ENCODE data around the gene ENPP1.

The ENPP1 gene

DNA sequence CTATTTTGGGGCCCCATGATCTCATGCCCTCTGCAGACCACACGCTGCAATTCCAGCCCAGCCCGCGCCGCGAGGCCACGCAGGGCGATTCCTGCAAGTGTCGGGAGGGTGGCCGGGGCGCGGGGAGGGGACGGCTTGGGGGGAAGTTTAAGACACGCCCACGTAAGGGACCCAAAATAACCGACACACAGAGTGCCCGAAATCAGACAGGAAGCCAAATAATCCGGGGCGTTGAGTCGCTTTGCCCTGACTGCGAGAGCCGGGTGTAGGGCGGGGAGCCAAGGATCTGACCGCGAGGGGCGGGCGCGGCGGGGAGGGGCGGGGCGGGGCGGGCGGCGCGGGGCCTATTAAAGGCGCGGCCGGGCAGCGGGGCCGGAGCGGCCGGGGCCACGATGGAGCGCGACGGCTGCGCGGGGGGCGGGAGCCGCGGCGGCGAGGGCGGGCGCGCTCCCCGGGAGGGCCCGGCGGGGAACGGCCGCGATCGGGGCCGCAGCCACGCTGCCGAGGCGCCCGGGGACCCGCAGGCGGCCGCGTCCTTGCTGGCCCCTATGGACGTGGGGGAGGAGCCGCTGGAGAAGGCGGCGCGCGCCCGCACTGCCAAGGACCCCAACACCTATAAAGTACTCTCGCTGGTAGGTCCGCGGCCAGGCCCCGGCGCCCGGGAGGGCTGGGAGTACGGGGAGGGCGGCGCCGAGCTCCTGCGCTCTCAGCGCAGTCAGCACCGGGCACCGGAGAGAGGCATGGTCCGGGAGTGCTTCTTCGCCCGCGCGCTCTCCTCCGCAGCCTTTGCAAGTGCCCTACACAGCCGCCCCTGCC, at the start of gene ENPP1:
ENPP1 (plus strand) TSS at position 377 of the 816 bp plus-strand sequence; CDS start at position 393, 16 bp downstream.
- in situ Hi-C loops (cut with MboI; ENCODE audit: low pct_unique_long_range_greater_than_20kb, low sequenced_read_pairs): no loop called here
- peak; percentile 37 for DNase-seq

DNA sequence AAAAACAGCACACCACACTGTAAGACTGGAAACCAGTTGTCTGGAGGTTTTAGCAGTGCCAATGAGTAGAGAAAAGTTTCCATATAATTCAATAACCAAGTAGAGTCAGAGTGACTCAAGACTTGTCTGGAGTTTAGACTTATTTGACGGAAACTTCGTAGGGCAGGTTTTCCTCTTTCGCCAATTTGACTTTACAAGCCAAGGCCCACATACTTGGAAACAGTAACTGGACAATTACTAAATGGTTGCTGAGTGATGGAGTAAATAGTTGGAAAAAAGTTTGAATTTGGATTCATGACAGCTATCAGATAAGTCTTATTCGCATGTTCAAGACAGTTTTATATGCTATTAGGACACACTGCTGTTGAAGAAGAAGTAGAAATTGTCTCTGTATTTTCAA, 48.9 kb upstream of the ENPP1 start:
- in situ Hi-C loops (cut with MboI; ENCODE audit: low pct_unique_long_range_greater_than_20kb, low sequenced_read_pairs): no loop called here
- no peak for DNase-seq

DNA sequence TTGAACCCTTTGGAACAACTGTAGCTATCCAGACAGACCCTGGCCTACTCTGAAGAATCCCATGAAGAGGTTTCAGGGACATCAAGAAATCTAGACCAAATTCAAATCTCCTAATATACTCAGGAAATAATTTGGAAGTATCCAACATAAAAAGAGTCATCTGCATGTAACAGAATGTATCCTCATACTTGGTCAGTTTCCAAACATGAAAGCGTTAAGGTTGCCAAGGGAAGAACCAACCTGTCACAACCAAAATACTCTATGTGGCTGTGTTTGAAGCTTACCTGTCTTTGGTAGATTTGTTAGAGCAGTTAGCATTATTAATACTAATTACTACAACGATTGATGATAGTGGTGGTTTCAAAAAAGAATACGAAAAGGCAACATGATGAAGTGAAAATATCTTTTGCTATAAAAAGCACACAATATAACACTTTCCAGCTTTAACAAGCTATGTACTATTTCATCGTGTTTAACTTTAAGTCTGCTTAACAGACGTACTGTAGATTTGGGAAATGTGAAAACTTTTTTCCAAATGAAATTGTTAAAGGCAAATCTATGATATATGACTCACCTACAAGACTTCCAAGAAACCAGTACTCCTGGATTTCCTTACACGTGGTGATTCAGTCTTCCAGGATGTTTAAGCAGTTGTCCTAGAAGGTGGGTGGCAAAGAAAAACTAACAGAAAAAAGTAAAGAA, 46.6 kb upstream of the ENPP1 start:
- in situ Hi-C loops (cut with MboI; ENCODE audit: low pct_unique_long_range_greater_than_20kb, low sequenced_read_pairs): no loop called here
- DNase-seq: no peak

- in situ Hi-C loops (cut with MboI; ENCODE audit: low pct_unique_long_range_greater_than_20kb, low sequenced_read_pairs): no loop called here
- DNase-seq: no peak
Observed at GRCh38 chr6:131761762-131762067, 46.1 kb upstream of the ENPP1 start.

DNA sequence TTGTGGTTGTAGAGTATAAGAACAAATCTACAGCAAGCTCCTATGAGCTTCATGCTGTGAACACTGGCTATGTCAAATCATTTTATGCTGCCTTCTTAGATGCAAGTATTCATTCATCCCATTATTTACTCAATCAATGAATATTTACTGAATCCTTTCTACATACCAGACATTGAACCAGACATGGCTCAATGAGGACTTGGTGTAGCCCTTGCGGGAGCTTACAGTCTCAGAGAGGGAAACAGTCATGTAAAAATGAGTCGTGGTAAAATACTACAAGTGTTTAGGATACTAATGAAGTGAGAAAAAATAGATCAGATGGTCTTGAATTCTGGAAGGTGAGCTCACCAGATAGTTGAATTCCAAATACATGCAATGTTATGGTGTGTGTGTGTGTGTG, 44.8 kb upstream of the ENPP1 start:
- no peak for DNase-seq
- in situ Hi-C loops (cut with MboI; ENCODE audit: low pct_unique_long_range_greater_than_20kb, low sequenced_read_pairs): no loop called here

DNA sequence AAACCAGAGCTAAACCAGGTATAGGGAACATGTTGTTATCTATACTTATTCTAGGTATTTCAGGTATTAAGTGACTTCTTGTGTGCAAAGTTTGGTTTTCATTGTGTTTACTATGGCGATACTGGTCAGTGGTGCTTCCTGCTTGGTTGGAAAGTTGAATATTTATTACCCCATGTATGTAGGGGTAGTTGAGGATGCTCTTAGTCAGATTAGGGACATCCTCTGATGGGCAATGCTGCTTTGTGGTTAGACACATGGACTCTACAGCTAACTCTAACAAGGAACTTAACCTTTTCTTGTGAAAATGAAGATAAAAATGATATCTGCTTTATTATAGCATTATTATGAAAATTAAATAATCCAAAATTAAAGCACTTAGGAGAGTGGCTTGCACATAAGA, 44.1 kb upstream of the ENPP1 start:
- in situ Hi-C loops (cut with MboI; ENCODE audit: low pct_unique_long_range_greater_than_20kb, low sequenced_read_pairs): no loop called here
- no peak for DNase-seq

DNA sequence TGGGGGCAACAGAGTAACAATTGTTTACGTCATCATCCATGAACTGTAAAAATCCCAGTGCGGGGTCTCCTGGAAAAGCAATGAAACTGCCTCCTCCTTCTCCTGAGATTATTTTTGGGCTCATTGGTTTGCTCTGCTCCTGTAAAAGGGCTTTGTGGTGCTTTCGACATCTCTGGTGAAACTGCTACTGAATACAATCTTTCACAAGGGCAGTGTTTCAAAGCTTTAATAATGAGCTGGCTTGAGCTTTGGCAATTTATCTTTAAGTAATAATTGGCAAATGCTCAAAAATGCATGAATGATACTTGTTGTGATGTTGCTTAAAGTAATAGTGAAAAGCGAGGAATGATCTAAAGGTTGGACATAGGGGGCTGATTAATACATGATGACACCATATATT, 43.5 kb upstream of the ENPP1 start:
- in situ Hi-C loops (cut with MboI; ENCODE audit: low pct_unique_long_range_greater_than_20kb, low sequenced_read_pairs): no loop called here
- DNase-seq: no peak

DNA sequence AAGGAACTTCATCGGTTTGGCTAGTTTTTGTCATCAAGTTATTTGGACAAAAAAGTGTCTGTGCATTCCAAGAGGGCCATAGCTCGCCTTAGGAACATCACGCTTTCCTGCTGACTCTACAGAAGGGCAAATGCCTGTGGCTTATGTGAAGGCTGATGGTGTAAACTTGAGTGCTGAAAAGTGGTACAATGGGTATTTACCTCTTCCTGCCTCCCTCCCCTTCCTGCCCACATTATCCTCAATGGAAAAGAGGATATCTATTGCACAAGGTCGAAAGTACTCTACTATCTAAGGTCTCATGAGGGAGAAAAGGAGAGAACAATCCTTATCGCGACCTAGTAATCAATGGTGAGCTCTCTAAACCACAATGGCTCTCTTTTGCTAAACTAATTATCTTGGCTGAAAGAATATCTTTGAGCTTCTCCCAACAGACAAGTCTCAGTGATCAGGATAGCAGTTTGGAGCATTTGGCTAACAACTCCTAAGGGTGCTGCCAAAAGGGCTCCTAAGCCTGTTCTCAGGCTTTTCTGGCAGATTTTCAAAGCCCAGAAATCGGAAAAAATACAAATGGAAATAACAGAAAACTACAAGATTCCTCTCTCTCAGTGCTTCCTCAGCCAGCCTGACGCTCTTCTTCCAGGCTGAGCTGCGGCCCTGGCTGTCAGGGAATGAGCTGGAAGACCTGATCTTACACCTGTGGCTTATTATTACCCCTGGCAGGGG, 42.6 kb upstream of the ENPP1 start:
- in situ Hi-C loops (cut with MboI; ENCODE audit: low pct_unique_long_range_greater_than_20kb, low sequenced_read_pairs): no loop called here
- DNase-seq: no peak

DNA sequence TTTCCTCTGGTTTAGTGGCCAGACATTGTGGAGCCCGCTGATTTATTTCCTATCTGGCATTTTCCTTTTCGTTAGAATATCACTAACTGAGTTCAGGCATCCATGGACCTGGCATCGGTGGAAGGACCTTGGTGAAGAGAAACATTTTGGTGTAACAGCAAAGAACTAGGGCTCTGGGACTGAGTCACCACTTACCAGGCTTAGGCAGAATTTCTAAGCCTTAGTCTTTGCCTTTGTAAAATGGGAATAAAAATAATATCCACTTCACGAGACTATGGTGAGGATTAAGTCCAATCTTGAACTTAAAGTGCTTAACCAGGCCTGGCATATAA, 42.0 kb upstream of the ENPP1 start:
- DNase-seq: no peak
- in situ Hi-C loops (cut with MboI; ENCODE audit: low pct_unique_long_range_greater_than_20kb, low sequenced_read_pairs): no loop called here

DNA sequence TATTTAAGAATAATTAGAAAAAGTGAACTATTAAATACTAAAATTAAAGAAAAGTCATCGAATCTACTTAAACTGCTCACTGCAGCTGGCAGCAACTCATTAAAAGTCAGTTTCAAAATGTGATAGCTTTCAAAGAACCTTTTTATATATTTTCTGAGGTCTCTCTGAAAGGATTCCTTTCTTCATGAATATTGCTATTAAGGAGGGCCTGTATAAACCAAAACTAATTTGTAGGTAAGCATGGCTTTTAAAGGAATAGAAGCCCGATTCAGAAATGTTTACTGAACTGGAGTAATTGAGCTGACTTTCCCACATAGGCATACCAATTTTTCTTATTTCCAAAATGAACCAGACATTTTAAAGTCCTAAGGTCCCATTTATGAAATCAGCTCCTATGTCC, 41.2 kb upstream of the ENPP1 start:
- in situ Hi-C loops (cut with MboI; ENCODE audit: low pct_unique_long_range_greater_than_20kb, low sequenced_read_pairs): no loop called here
- no peak for DNase-seq

DNA sequence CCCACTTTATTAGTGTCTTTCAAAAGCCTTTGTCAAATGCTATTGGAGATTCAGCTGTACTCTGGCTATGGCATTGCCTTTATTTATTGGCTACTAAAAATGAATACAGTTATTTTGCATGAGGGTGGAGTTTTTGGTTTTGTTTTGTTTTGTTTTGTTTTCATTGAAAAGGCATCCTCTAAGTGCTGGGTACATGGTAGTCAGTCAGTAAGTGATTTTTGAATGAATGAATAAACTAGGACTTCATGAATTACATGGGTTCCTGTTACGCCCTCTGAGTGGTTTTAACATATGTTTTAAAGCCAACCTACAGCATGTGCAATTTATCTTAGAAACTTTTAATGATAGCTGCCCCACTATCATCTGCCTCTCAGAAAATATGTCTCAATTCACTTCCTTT, 38.9 kb upstream of the ENPP1 start:
- in situ Hi-C loops (cut with MboI; ENCODE audit: low pct_unique_long_range_greater_than_20kb, low sequenced_read_pairs): no loop called here
- DNase-seq: no peak

DNA sequence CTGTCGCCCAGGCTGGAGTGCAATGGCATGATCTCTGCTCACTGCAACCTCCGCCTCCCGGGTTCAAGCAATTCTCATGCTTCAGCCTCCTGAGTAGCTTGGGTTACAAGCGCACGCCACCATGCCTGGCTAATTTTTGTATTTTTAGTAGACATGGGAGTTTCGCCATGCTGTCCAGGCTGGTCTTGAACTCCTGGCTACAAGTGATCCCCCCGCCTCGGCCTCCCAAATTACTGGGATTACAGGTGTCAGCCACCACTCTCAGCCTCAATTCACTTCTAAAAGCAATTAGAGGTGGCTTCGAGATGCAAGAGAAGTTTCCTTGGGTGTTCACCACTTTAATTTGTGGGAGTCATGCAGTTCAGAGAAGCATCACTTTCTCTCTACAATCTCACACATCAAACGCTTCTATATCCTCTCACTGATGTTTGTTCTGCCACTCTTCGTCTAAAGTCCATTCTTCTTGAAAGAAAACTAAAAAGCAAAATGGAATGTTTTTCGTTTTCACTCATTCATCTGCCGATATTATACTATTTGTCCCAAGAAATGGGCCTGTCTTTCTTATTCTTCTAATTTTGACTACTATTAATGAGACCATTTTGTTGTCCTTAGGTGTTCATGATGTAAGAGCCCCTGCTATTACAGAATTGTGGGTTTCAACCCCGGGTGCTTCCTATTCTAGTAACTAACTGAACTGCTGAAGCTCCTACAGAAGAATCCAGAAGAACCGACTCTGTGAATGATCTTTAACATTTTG, 38.3 kb upstream of the ENPP1 start:
- in situ Hi-C loops (cut with MboI; ENCODE audit: low pct_unique_long_range_greater_than_20kb, low sequenced_read_pairs): no loop called here
- no peak for DNase-seq

DNA sequence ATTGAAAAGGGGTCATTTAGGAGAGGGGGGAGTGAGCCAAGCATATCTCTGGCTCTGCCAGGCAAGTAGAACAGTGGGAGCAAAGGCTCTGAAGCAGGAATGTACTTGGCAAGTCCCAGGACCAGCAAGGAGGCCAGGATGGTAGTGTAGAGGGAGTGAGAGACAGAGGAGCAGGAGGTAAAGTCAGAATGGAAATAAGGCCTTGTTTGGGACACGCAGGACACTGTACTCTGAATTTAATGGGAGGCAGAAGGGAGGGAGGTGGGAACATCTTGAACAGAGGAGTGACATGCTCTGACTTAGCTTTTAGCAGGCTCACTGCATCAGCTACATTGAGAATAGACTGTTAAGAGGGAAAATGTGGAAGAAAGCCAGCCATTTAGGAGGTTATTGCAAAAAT, 37.0 kb upstream of the ENPP1 start:
- in situ Hi-C loops (cut with MboI; ENCODE audit: low pct_unique_long_range_greater_than_20kb, low sequenced_read_pairs): no loop called here
- DNase-seq: no peak

DNA sequence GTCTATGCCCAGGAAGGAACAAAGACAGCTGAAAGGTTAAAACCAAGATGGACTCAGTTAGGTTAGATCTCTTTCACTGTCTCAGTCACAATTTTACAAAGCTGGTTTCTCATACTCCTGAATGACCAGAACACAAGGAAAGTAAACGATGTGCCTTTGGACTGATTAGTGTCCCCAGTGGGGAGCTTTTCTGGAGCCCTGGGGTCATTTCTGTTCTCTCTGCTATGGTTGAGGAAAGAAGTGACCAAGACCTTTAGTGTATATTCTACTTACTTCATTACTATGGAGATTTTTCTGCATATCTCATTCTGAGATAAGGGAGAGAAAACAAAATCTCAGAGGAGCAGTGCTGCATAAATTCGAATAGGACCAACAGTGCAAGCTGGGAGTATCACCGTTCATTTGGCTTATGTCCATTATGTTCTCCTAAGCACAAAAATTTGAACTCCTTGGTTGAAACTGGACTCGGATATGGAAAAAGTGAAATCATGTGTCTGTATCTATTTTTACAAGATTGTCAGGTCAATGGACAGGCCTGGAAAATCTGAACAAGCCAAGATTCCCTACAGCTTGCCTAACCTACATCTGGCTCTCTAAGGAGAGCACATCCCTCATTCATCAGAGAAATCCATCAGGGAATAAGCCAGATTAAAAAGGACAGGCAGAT, 34.4 kb upstream of the ENPP1 start:
- in situ Hi-C loops (cut with MboI; ENCODE audit: low pct_unique_long_range_greater_than_20kb, low sequenced_read_pairs): no loop called here
- no peak for DNase-seq

GRCh38 chr6:131775886-131776285, 31.9 kb upstream of the ENPP1 start:
- DNase-seq: no peak
- in situ Hi-C loops (cut with MboI; ENCODE audit: low pct_unique_long_range_greater_than_20kb, low sequenced_read_pairs): no loop called here

GRCh38 chr6:131776985-131777384, 30.8 kb upstream of the ENPP1 start:
- DNase-seq: no peak
- in situ Hi-C loops (cut with MboI; ENCODE audit: low pct_unique_long_range_greater_than_20kb, low sequenced_read_pairs): no loop called here

DNA sequence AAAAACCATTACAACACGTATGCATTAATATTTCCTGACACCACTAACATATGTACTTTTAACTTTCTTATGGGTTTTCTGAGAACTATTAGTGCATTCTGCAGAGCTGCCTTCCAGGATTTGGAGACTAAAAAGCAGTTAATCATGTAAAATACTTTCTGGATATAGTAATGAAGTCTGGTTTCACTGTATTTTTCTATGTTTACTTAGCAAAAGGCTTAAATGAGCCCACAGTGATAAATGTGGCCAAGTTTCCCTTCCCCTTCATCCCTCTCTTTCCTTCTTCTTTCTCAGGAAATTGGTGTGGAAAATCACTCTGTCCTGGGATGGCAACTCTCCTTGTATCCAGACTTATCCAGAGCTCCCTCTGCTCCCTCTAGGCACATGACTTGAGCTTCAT, 29.7 kb upstream of the ENPP1 start:
- no peak for DNase-seq
- in situ Hi-C loops (cut with MboI; ENCODE audit: low pct_unique_long_range_greater_than_20kb, low sequenced_read_pairs): no loop called here

DNA sequence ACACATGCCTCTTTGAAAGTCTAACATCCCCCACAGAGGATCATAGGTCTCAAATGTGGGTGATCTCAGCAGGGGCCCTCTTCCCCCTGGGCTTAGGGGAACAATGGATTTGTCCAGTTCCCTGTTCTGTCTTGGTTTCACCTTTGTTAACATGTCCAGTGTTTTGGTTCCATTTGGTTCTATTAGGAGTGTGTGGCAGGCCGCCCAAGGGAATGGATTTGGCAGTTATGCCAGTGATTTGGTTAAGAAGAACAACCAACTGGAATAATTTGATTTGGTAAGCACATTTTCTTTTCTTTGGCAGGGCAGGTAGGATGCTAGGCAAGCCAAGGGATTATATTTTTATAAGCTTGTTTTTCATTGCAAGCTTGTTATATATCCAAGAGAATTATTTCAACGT, 28.5 kb upstream of the ENPP1 start:
- in situ Hi-C loops (cut with MboI; ENCODE audit: low pct_unique_long_range_greater_than_20kb, low sequenced_read_pairs): no loop called here

DNA sequence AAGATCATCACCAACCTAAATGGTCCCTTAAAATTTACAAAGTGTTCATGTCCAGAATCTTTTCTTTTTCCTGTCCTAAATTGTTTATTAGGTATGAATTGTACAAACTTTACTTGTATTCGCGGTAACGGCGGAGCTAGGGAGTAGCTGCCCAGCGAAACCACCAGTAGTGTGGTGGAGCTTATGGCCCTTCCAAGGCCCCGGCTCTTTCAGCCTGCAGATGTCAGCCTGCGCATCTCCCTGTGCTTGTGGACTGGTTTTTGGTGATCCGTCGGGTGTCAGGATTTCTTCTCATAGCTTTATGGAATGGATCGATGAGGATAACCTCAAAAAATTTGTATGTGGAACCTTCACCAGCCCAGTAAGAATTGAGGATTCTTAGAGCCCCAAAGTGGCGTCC, 27.2 kb upstream of the ENPP1 start:
- in situ Hi-C loops (cut with MboI; ENCODE audit: low pct_unique_long_range_greater_than_20kb, low sequenced_read_pairs): no loop called here
- DNase-seq: no peak

More for the DNA sequence above, 28.5 kb upstream of the ENPP1 start:
- no peak for DNase-seq
